Tibial nerve (tissue), 4 donors: ENCODE measurements around the gene KHDRBS2. TPM values are rescaled to one million over a fixed set of nuclear protein-coding genes. Genes with fewer than 3 reads are reported as not detected.

Experiments
- DNase-seq, 2 donors: peaks; one replicate each; pipeline ENCODE4 v3.0.0-alpha.2; 2019; ENCODE audit warnings: low spot score in 2 of 2
- H3K27ac ChIP-seq, 4 donors: fragments of 200-600 bp; sonication (generic) in 3 of 4; one replicate each; pipeline ENCODE4 v1.5.1; 2017 to 2019; ENCODE audit warnings: mild to moderate bottlenecking in 1 of 4
- H3K27me3 ChIP-seq, 2 donors: fragments of 200-600 bp; sonication (generic) in 1 of 2; one replicate each; pipeline versions ENCODE4 v1.5.1 to v1.6.0; 2017 to 2019
- H3K36me3 ChIP-seq, 3 donors: fragments of 200-600 bp; sonication (generic); one replicate each; pipeline ENCODE4 v1.5.1; 2018 to 2019
- H3K4me1 ChIP-seq, 4 donors: fragments of 200-600 bp; sonication (generic) in 3 of 4; one replicate each; pipeline ENCODE4 v1.5.1; 2017 to 2019
- H3K4me3 ChIP-seq, 4 donors: fragments of 200-600 bp; sonication (generic) in 3 of 4; one replicate each; pipeline ENCODE4 v1.5.1; 2017 to 2019; ENCODE audit warnings: mild to moderate bottlenecking in 1 of 4, moderate library complexity in 1 of 4
- H3K9me3 ChIP-seq, 4 donors: fragments of 200-600 bp; sonication (generic) in 3 of 4; one replicate each; pipeline ENCODE4 v1.5.1; 2017 to 2019
- EP300 ChIP-seq, 2 donors: sonication (generic); formaldehyde crosslinking; IDR thresholded peaks; one replicate each; pipeline ENCODE4 v1.6.1; 2017; ENCODE audit warnings: antibody characterized with exemption in 2 of 2, mild to moderate bottlenecking in 1 of 2
- POLR2A ChIP-seq, 2 donors: fragments of 450-650 bp; IDR thresholded peaks; one replicate each; pipeline ENCODE4 v1.6.1; 2017; ENCODE audit warnings: antibody characterized with exemption in 2 of 2, mild to moderate bottlenecking in 2 of 2, moderate library complexity in 2 of 2
- WGBS, 2 donors: methylation state at CpG; one replicate each; pipeline ENCODE4 v1.1.5; 2018; 5-methylcytosine and 5-hydroxymethylcytosine counted together
- total RNA-seq, 4 donors: library from RNA; depleted of rRNA; stranded (reverse); fragments of >200 nt; gene quantifications; one replicate each; pipeline ENCODE4 v1.1.0, GENCODE V29; 2016
- TF ChIP-seq, protein P1 (sequence below), 5 experiments: fragments of 200-600 bp in 3 of 5; fragments of 450-650 bp in 2 of 5; sonication (generic) in 3 of 5; IDR thresholded peaks; one replicate each; pipeline ENCODE4 v1.5.1; 2016 to 2019; ENCODE audit warnings: antibody characterized with exemption in 5 of 5, mild to moderate bottlenecking in 3 of 5, moderate library complexity in 2 of 5

Gene KHDRBS2
- total RNA-seq, 4 donors from 2014 or later: 0.21 to 3.3 (median 0.22) TPM; not detected in 1

DNA sequence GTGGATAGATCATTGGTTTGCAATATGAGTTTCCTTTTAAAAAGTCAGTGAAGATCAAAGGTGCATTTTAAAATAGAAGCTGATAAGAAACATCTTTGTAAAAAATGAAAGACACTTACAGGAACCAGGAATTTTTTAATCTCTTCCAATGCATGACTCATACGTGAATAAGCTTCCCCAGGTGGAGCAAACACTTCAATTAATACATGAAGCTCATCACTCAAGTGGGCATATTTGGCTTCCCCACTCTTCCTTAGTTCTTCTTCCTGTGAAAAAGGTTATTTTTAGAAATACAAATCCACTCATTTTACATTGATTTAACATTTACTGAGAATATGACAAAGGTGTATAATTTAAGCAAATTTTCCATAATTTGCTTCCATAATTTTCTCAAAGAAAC is 308.1 kb downstream of the KHDRBS2 start:
- DNase-seq: no peak
- H3K9me3 ChIP-seq: no peaks in the 10 kb centered on the region
- H3K36me3 ChIP-seq: no peaks in the 10 kb centered on the region
- no peak overlapping the region for H3K27ac ChIP-seq
- no peaks in the 10 kb centered on the region for H3K4me1 ChIP-seq
- H3K27me3 ChIP-seq: no peaks in the 10 kb centered on the region
- no peak overlapping the region for H3K4me3 ChIP-seq
- WGBS, 2 donors: 67 to 76% methylated on average over 1 of the region's 1 CpG
- TF ChIP-seq, protein P1, sequence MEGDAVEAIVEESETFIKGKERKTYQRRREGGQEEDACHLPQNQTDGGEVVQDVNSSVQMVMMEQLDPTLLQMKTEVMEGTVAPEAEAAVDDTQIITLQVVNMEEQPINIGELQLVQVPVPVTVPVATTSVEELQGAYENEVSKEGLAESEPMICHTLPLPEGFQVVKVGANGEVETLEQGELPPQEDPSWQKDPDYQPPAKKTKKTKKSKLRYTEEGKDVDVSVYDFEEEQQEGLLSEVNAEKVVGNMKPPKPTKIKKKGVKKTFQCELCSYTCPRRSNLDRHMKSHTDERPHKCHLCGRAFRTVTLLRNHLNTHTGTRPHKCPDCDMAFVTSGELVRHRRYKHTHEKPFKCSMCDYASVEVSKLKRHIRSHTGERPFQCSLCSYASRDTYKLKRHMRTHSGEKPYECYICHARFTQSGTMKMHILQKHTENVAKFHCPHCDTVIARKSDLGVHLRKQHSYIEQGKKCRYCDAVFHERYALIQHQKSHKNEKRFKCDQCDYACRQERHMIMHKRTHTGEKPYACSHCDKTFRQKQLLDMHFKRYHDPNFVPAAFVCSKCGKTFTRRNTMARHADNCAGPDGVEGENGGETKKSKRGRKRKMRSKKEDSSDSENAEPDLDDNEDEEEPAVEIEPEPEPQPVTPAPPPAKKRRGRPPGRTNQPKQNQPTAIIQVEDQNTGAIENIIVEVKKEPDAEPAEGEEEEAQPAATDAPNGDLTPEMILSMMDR (IDR thresholded peaks at IDR 0.05): no peak
- TF ChIP-seq EP300 (IDR thresholded peaks at IDR 0.05): no peak
- no peak for TF ChIP-seq POLR2A (IDR thresholded peaks at IDR 0.05)

DNA sequence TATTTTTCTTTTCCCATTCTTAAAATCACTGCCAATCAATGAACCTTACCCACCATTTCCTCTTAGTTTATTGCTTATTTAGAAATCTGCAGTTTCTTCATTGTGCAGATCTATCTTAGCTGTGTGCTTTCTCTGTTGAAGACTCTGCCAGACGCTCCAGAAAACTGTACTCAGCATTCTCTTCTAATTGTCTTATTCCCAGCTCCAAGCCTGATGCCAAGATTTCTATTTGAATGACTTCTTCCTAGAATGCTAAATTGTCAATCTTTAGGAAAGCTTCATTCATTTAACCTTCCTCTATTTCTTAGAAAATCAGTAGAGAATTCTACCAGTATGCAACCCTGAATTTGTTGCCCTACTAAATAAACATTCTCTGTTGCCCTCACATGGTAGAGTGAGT is 308.9 kb downstream of the KHDRBS2 start:
- 35 to 44% methylated on average over 1 of the region's 1 CpG for WGBS, 2 donors
- Histone ChIP-seq H3K4me3 (no peak overlapping the region), H3K27me3 (no peaks in the 10 kb centered on the region), H3K4me1 (no peaks in the 10 kb centered on the region), H3K27ac (no peak overlapping the region), H3K36me3 (no peaks in the 10 kb centered on the region), H3K9me3 (no peaks in the 10 kb centered on the region)
- DNase-seq: no peak
- no peak for TF ChIP-seq POLR2A (IDR thresholded peaks at IDR 0.05)
- TF ChIP-seq, protein P1 (IDR thresholded peaks at IDR 0.05): no peak
- TF ChIP-seq EP300 (IDR thresholded peaks at IDR 0.05): no peak

GRCh38 chr6:61959196-61959595 is 326.8 kb downstream of the KHDRBS2 start:
- TF ChIP-seq POLR2A (IDR thresholded peaks at IDR 0.05) (no peak), EP300 (IDR thresholded peaks at IDR 0.05) (no peak)
- TF ChIP-seq, protein P1 (IDR thresholded peaks at IDR 0.05): no peak
- WGBS, 2 donors: 89 to 91% methylated on average over 2 of the region's 2 CpGs
- no peaks in the 10 kb centered on the region for H3K36me3 ChIP-seq

DNA sequence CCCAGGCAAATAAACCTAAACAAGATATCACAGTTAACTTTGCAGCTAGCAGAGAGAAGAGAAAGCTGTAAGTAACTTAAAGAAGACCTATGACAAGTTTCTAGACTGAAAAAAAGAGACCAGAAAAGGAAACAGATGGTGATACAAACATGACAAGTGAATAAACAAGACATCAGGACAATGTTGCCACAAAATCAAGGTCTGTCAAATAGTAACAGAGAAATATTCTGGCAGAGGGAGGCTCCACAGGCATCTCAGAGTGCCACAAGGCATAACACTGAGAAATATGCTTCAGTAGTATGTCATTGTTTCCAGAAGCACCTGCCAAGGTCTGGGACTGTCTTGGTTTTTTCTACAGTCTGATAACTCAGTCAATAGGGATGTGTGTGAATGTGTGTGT is 332.2 kb downstream of the KHDRBS2 start:
- DNase-seq: no peak
- no peak overlapping the region for H3K4me3 ChIP-seq
- peaks cover 0 to 12% (median 0%) of the 10 kb centered on the region in 4 donors for H3K9me3 ChIP-seq
- no peak overlapping the region for H3K27ac ChIP-seq
- no peaks in the 10 kb centered on the region for H3K36me3 ChIP-seq
- no peaks in the 10 kb centered on the region for H3K27me3 ChIP-seq
- TF ChIP-seq, protein P1 (IDR thresholded peaks at IDR 0.05): no peak
- no peak for TF ChIP-seq POLR2A (IDR thresholded peaks at IDR 0.05)
- TF ChIP-seq EP300 (IDR thresholded peaks at IDR 0.05): no peak
- H3K4me1 ChIP-seq: no peaks in the 10 kb centered on the region

More at GRCh38 chr6:61959196-61959595, 326.8 kb downstream of the KHDRBS2 start:
- H3K4me3 ChIP-seq: no peak overlapping the region
- no peak for DNase-seq
- H3K9me3 ChIP-seq: peaks cover 0 to 12% (median 0%) of the 10 kb centered on the region in 4 donors
- no peaks in the 10 kb centered on the region for H3K27me3 ChIP-seq
- no peaks in the 10 kb centered on the region for H3K4me1 ChIP-seq
- H3K27ac ChIP-seq: no peak overlapping the region

GRCh38 chr6:61951586-61951985 is 334.4 kb downstream of the KHDRBS2 start:
- Histone ChIP-seq H3K36me3 (no peaks in the 10 kb centered on the region), H3K9me3 (peaks cover 0 to 4% (median 0%) of the 10 kb centered on the region in 4 donors), H3K27me3 (no peaks in the 10 kb centered on the region), H3K4me3 (no peak overlapping the region), H3K4me1 (no peaks in the 10 kb centered on the region), H3K27ac (no peak overlapping the region)
- TF ChIP-seq, protein P1 (IDR thresholded peaks at IDR 0.05): no peak
- TF ChIP-seq POLR2A (IDR thresholded peaks at IDR 0.05): no peak
- no peak for TF ChIP-seq EP300 (IDR thresholded peaks at IDR 0.05)
- DNase-seq: no peak
- WGBS, 2 donors: 53 to 69% methylated on average over 1 of the region's 1 CpG
